Calu3 (cell line): ENCODE results near the gene PSMD8. TPM values are rescaled to one million over a fixed set of nuclear protein-coding genes. Genes with fewer than 3 reads are reported as not detected.

Source experiments
- BruUV-seq: library from RNA; stranded (reverse); fragments of 400-500 nt; replicated peaks from 2 replicates; lab custom pipeline; 2021; lab: Mats Ljungman, UMichigan
- CTCF ChIA-PET: fragments of 300-600 bp; sonication (Branson Sonifier 250); formaldehyde crosslinking; loops from one replicate; lab custom pipeline; 2022; ENCODE audit warnings: antibody characterized with exemption; lab: Charles Lee
- DNase-seq: peaks from one replicate; pipeline ENCODE4 v3.0.0; 2022
- H3K27ac Mint-ChIP-seq: one replicate; pipeline ENCODE4 v1.8.0; 2022; ENCODE audit warnings: mixed read lengths; ENCODE audit not compliant: unreplicated experiment
- H3K27me3 Mint-ChIP-seq: one replicate; pipeline ENCODE4 v1.8.0; 2022; ENCODE audit warnings: mixed read lengths; ENCODE audit not compliant: unreplicated experiment
- H3K36me3 Mint-ChIP-seq: one replicate; pipeline ENCODE4 v1.8.0; 2022; ENCODE audit warnings: mild to moderate bottlenecking, moderate library complexity, mixed read lengths; ENCODE audit not compliant: insufficient read depth, unreplicated experiment
- H3K4me1 Mint-ChIP-seq: one replicate; pipeline ENCODE4 v1.8.0; 2022; ENCODE audit warnings: mild to moderate bottlenecking, low read depth, mixed read lengths; ENCODE audit not compliant: unreplicated experiment
- H3K4me3 Mint-ChIP-seq: one replicate; pipeline ENCODE4 v1.8.0; 2022; ENCODE audit warnings: mild to moderate bottlenecking, low read depth, moderate library complexity, mixed read lengths; ENCODE audit not compliant: unreplicated experiment
- H3K9me3 Mint-ChIP-seq: one replicate; pipeline ENCODE4 v1.8.0; 2022; ENCODE audit warnings: low read depth, mixed read lengths; ENCODE audit not compliant: unreplicated experiment
- intact Hi-C: fragments of 100-400 bp; cut with micrococcal nuclease; formaldehyde crosslinking; loops from one replicate; pipeline ENCODE4 v1.10.0; 2022; ENCODE audit not compliant: unreplicated experiment
- total RNA-seq: library from RNA; stranded (reverse); gene quantifications from 2 replicates; pipeline ENCODE4 v1.2.3, GENCODE V29; 2022
- TF ChIP-seq, protein P1 (sequence below): fragments of 200-600 bp; IDR thresholded peaks from one replicate; pipeline ENCODE4 v1.8.0; 2022; ENCODE audit warnings: antibody characterized with exemption; ENCODE audit not compliant: unreplicated experiment

PSMD8 gene
- total RNA-seq, 1 experiment from 2014 or later, result 233 TPM

DNA sequence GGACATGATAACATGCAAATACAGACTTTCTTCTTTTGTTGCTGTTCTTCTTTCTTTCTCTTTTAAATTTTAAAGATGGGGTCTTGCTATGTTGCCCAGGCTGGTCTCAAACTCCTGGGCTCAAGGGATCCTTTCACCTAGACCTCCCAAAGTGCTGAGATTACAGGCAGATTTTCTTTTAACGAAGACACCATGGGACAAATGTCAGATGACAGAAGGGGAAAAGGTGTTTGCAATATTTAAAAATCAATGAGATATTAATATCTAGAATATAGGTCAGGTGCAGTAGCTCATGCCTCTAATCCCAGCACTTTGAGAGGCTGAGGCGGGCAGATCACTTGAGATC, 55.4 kb downstream of the PSMD8 start:
- no peaks in the 10 kb centered on the region for H3K36me3 Mint-ChIP-seq
- TF ChIP-seq, protein P1, sequence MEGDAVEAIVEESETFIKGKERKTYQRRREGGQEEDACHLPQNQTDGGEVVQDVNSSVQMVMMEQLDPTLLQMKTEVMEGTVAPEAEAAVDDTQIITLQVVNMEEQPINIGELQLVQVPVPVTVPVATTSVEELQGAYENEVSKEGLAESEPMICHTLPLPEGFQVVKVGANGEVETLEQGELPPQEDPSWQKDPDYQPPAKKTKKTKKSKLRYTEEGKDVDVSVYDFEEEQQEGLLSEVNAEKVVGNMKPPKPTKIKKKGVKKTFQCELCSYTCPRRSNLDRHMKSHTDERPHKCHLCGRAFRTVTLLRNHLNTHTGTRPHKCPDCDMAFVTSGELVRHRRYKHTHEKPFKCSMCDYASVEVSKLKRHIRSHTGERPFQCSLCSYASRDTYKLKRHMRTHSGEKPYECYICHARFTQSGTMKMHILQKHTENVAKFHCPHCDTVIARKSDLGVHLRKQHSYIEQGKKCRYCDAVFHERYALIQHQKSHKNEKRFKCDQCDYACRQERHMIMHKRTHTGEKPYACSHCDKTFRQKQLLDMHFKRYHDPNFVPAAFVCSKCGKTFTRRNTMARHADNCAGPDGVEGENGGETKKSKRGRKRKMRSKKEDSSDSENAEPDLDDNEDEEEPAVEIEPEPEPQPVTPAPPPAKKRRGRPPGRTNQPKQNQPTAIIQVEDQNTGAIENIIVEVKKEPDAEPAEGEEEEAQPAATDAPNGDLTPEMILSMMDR, result no peak
- no peaks in the 10 kb centered on the region for H3K4me1 Mint-ChIP-seq
- no peaks in the 10 kb centered on the region for H3K9me3 Mint-ChIP-seq
- intact Hi-C loops, result no loop called here
- H3K27me3 Mint-ChIP-seq, result peaks cover 80% of the 10 kb centered on the region
- no peak overlapping the region for H3K4me3 Mint-ChIP-seq
- CTCF ChIA-PET, result interaction anchor here (1.6 kb wide), 1 partner anchor 17 kb away, joined by 3 read pairs; no protein-coding TSS in a partner anchor
- no peak overlapping the region for H3K27ac Mint-ChIP-seq
- no TSS peak for BruUV-seq
- DNase-seq, result no peak

DNA sequence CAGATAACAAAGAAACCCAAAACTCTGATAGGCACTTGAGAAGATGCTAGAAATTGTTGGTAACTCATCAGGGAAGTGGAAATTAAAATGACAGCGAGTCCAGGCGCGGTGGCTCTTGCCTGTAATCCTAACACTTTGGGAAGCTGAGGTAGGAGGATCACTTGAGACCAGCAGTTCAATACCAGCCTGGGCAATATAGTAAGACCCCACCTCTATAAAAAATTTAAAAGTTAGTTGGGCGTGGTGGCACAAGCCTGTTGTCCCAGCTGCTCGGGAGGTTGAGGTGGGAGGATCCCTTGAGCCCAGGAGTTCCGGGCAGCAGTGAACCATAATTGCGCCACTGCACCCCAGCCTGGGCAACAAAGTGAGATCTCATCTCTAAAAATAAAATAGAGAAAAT, 56.6 kb downstream of the PSMD8 start:
- no peak for DNase-seq
- peaks cover 71% of the 10 kb centered on the region for H3K27me3 Mint-ChIP-seq
- intact Hi-C loops, result no loop called here
- CTCF ChIA-PET, result interaction anchor here (0.7 kb wide), 1 partner anchor 48 kb away, joined by 3 read pairs; no protein-coding TSS in a partner anchor
- no peak overlapping the region for H3K27ac Mint-ChIP-seq
- no peaks in the 10 kb centered on the region for H3K36me3 Mint-ChIP-seq
- TF ChIP-seq, protein P1, result no peak
- H3K9me3 Mint-ChIP-seq, result no peaks in the 10 kb centered on the region
- no TSS peak for BruUV-seq
- H3K4me3 Mint-ChIP-seq, result no peak overlapping the region
- H3K4me1 Mint-ChIP-seq, result no peaks in the 10 kb centered on the region

DNA sequence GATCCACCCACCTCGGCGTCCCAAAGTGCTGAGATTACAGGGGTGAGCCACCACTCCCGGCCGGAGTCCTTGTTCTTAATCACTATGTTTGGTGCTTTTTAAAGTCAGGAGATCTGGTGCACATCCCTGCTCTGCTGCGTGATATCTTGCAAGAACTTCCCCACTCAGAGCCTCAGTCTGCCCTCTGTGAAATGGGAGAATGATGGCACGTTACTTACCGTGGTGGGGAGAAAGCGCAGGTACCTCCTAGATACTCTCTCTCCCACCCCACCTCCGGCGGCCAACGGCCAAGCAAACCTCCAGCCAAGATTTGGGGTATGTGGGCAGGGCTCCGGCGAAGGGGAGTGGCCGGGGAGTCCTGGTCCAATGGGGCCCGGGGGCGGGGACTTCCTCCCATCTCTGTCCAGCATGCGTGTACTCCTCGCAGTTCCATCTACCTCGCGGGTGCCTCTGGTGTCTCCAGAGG, 58.9 kb downstream of the PSMD8 start, which contains the start of gene RYR1:
TSS of gene RYR1 (plus strand) at position 424 of the 466 bp plus-strand sequence. CDS start 139 bp downstream, outside the sequence.
- CTCF ChIA-PET, result no interaction called here
- BruUV-seq, result no TSS peak
- H3K27me3 Mint-ChIP-seq, result peaks cover 64% of the 10 kb centered on the region
- H3K4me3 Mint-ChIP-seq, result no peak within 1 kb of the TSS
- no peaks in the 10 kb centered on the region for H3K36me3 Mint-ChIP-seq
- no peaks in the 10 kb centered on the region for H3K4me1 Mint-ChIP-seq
- no peaks in the 10 kb centered on the region for H3K9me3 Mint-ChIP-seq
- no peak for DNase-seq
- TF ChIP-seq, protein P1, result no peak
- no peak within 1 kb of the TSS for H3K27ac Mint-ChIP-seq
- intact Hi-C loops, result no loop called here

Other genes with a start within 250 kb of the PSMD8 start
- gene DPF1, start 150.3 kb upstream of the PSMD8 start, total RNA-seq, result 1.0 and 1.5 TPM in 2 replicates
- gene PPP1R14A, start 118.2 kb upstream of the PSMD8 start, total RNA-seq, result 0.88 and 2.4 TPM in 2 replicates
- 1,023 and 1,082 TPM in 2 replicates for gene SPINT2, start 110.0 kb upstream of the PSMD8 start, total RNA-seq
- 189 and 234 TPM in 2 replicates for gene C19orf33, start 70.3 kb upstream of the PSMD8 start, total RNA-seq
- 45.0 and 45.4 TPM in 2 replicates for gene YIF1B, start 58.6 kb upstream of the PSMD8 start, total RNA-seq
- 3.6 and 4.2 TPM in 2 replicates for gene KCNK6, start 54.7 kb upstream of the PSMD8 start, total RNA-seq
- gene CATSPERG, start 38.7 kb upstream of the PSMD8 start, total RNA-seq, result 9.7 and 11.9 TPM in 2 replicates
- gene GGN, start 13.5 kb downstream of the PSMD8 start, total RNA-seq, result 0.40 and 0.64 TPM in 2 replicates
- 3.4 and 5.4 TPM in 2 replicates for gene SPRED3, start 14.1 kb downstream of the PSMD8 start, total RNA-seq
- 31.4 and 32.8 TPM in 2 replicates for gene FAM98C, start 28.5 kb downstream of the PSMD8 start, total RNA-seq
- gene RASGRP4, start 51.6 kb downstream of the PSMD8 start, total RNA-seq, result not detected in 2 replicates
- gene RYR1, start 59.1 kb downstream of the PSMD8 start, total RNA-seq, result 1.4 and 1.5 TPM in 2 replicates
- 1.2 TPM in 1 of 2 replicates, not detected in the other for gene MAP4K1, start 243.4 kb downstream of the PSMD8 start, total RNA-seq
- gene EIF3K, start 244.6 kb downstream of the PSMD8 start, total RNA-seq, result 334 and 338 TPM in 2 replicates